GM10266 (cell line): ENCODE measurements around the gene MAPKBP1.

Experiments
- DNase-seq: peaks from one replicate; pipeline ENCODE4 v3.0.0; 2012; ENCODE audit errors: extremely low spot score
- TF ChIP-seq, protein P1 (sequence below): IDR thresholded peaks from 2 replicates; pipeline ENCODE4 v1.5.1; 2012; ENCODE audit warnings: mild to moderate bottlenecking, low read depth; ENCODE audit not compliant: control insufficient read depth, insufficient read depth; ENCODE audit errors: missing control alignments

MAPKBP1 gene

DNA sequence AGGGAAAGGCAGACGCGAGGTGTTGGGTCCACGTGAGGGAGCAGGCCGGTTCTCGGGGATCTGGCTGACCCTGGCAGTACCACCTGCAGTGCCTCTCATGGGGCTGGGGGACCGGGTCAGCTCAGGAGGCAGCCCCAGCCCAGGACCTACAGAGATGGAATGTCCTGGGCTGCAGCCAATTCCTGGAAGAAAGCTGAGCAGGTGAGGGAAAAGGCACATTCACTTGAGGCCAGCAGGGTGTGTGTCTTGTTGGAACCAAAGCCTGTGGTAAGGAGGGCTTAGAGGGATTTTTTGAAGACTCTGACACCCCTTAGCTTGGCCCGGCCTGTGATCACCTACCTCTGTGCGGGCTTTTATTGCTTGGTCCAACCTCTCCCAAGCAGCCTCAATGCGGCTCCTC is 80.2 kb downstream of the MAPKBP1 start:
- TF ChIP-seq, protein P1, sequence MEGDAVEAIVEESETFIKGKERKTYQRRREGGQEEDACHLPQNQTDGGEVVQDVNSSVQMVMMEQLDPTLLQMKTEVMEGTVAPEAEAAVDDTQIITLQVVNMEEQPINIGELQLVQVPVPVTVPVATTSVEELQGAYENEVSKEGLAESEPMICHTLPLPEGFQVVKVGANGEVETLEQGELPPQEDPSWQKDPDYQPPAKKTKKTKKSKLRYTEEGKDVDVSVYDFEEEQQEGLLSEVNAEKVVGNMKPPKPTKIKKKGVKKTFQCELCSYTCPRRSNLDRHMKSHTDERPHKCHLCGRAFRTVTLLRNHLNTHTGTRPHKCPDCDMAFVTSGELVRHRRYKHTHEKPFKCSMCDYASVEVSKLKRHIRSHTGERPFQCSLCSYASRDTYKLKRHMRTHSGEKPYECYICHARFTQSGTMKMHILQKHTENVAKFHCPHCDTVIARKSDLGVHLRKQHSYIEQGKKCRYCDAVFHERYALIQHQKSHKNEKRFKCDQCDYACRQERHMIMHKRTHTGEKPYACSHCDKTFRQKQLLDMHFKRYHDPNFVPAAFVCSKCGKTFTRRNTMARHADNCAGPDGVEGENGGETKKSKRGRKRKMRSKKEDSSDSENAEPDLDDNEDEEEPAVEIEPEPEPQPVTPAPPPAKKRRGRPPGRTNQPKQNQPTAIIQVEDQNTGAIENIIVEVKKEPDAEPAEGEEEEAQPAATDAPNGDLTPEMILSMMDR: no peak
- no peak for DNase-seq

DNA sequence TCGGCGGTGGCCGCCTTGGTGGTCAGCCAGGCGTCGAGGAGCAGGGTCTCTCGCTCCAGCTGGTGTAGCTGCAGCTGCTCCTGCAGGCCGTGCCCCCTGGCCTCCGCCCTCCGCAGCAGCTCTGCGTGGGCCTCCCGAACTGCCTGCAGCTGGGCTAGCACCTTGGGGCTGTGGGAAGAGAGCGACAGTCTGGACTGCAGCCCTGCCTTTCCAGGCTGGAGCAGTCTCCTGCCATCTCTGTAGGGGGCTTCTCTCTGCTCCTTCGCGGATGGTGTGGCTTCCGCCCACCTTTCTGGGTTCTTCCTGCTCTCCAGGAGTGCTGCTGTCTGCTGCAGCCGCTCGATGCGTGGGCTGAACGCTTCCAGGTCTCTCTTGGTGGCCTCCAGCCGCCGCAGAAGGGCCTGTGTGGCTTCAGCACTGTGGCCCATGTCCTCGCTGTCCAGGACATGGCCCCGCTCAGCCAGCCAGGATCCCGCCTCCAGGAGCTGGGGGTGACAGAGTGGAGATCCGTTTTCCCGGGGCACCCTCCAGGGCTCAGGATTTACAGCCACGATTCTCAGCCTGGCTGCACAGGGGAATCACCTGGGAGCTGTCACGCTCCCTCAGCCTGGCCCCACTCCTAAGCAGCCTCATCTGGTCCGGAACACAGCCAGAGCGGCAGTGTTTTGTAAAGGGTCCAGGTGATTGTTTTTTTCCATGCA is 81.1 kb downstream of the MAPKBP1 start:
- TF ChIP-seq, protein P1: no peak

DNA sequence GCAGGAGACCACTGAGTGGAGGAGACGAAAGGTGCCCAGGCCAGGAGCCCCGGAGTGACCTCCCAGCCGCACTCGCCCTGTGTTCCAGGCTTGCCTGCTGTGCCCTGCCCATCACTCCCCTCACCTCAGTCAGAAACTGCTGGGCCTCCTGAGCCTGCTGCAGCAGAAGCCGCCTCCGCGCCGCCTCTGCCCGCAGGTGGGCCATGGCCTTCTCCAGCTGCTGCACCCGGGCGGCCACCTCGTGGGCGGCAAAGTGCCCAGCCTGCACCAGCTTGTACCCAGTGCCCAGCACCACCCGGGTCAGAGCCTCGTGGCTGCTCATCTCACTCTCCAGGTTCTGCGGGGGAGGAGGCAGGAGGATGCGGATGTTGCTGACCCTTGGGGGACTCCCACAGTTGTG is 82.0 kb downstream of the MAPKBP1 start:
- TF ChIP-seq, protein P1: no peak
- DNase-seq: no peak

More for the DNA sequence above, 81.1 kb downstream of the MAPKBP1 start:
- DNase-seq: no peak

DNA sequence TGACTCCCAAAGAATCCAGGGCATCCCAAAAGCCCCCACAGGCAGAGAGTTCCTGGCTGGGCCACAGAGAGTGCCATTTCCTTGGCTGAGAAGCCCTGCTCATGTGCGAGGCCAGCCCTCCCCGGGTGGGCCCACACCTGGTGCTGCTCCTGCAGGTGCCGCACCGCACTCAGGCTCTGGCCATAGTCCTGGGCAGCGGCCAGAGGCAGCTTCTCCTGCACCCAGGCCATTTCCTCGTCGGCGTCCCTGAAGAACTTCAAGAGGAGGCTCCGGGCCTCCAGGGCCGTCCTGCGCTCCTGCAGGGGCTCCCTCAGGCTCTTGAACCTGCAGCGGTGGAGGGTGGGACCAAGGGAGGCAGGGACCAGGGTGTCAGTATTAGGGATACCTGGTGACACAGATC is 82.4 kb downstream of the MAPKBP1 start:
- TF ChIP-seq, protein P1: no peak
- no peak for DNase-seq

DNA sequence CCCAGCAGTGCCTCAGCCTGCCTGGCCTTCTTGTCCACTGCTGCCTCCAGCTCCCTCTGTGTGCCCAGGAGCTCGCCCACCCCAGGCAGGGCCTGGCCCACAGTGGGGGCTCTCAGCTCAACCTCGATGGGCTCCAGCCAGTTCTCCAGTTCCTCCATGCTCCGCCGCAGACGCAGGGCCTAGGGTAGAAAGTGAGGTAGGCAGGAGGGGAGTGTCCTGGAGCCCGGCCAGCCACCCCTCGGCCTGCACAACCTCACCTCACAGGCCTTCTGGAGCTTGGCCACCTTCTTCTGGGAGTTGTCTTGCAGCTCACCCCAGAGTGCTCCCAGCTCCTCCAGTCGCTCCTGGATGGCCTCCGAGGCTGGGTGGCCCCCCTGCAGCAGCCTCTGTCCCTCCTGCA is 83.0 kb downstream of the MAPKBP1 start:
- TF ChIP-seq, protein P1: no peak

DNA sequence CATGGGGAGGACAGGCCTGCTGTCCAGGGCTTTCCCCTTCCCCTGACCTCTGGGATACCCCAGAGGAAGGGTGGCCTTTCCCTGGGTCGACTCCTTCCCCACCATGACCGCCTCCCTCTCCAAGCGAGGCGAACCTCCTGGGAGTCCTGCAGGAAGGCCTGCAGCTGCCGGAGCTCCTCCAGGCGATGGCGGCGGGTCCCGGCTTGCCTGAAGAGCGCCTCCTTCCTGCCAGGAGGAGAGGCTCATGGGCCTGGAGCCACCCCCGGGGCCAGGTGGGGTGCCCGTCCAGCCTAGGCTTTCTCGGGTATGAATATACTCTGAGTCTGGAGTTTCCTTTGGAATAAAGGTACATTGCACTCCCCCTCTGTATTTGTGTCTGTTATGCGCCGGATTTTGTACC is 84.5 kb downstream of the MAPKBP1 start:
- TF ChIP-seq, protein P1: no peak
- DNase-seq: no peak

More for the DNA sequence above, 83.0 kb downstream of the MAPKBP1 start:
- no peak for DNase-seq

DNA sequence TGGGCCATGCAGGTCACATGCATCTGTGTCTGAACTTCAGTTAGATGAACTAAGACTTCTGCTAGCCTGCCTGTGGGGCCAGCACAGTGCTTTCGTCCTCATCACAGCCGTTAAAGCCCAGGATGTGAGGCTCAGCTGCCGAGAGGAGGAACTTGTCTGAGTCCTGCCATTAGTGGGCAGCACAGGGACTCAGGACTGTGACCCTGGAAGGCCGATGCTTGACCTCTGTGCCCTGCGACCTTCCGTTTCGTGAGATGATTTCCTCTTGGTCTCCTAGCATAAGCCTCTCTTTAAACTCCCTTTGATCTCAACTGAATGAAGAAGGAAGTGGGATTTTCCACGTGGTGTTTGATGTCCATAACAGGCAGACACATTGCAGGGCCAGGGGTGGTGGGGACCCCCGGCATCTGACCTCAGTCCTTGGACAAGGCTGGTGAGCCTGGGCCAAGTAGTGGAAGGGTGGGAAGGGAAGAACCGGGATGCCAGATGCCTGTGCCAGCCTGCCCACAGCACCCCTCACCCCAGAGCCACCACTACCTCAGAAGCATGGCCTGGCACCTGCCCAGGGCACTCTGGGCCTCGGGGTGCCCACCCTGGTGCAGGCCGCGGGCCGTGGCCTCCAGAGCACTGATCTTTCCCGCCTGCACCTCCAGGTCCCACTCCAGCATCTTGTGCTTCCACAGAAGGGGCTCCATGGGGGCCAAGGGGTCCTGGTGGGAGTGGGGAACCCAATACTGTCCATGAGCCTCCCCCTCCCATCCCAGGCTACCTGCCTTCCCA is 86.0 kb downstream of the MAPKBP1 start:
- DNase-seq: no peak

More for the DNA sequence above, 86.0 kb downstream of the MAPKBP1 start:
- TF ChIP-seq, protein P1: peak; percentile 36
